Stimulated activated CD4-positive, alpha-beta T cell treated with anti-CD3 and anti-CD28 coated beads, TNF-alpha, amount 100 ng/mL, for 24 hours (primary cell): ENCODE data around the gene CCDC85B.

Experiments
- DNase-seq, 3 experiments: peaks; one replicate each; pipeline ENCODE4 v3.0.0-alpha.2; 2020; ENCODE audit warnings: low read depth in 3 of 3

The CCDC85B gene

DNA sequence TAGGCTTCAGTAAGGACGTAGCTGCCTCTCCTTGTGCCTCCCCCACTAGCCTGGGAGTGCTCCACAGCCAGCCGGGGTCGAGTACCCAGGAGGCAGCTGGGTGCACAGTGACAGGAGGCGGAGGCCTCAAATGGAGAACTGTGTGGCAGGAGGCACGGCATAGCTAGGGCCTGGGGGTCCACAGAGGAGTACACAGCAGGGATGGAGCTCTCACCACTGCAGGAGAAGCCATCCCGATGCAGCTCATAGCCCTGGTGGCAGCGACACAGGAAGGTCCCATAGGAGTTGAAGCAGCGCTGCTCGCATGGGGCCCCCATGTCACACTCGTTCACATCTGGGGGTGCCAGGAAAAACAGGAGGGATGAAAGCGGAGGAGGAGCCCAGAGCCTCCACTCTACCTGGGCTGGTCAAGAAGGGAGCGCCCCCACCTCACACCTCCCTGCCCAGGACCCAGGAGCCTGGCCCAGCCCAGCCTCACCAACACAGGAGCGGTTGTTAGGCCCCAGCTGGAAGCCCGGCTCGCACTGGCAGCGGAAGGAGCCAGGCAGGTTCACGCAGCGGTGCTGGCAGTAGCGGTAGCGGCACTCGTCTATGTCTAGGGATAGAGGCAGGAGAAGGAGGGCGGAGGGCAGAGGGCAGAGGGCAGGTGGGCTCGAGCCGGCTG is 20.7 kb upstream of the CCDC85B start:
- DNase-seq, result no peak

GRCh38 chr11:65870307-65870658 is 20.2 kb upstream of the CCDC85B start:
- no peak for DNase-seq

GRCh38 chr11:65870706-65871681 is 19.5 kb upstream of the CCDC85B start:
- no peak for DNase-seq

GRCh38 chr11:65871811-65872548 is 18.5 kb upstream of the CCDC85B start:
- DNase-seq, result no peak

DNA sequence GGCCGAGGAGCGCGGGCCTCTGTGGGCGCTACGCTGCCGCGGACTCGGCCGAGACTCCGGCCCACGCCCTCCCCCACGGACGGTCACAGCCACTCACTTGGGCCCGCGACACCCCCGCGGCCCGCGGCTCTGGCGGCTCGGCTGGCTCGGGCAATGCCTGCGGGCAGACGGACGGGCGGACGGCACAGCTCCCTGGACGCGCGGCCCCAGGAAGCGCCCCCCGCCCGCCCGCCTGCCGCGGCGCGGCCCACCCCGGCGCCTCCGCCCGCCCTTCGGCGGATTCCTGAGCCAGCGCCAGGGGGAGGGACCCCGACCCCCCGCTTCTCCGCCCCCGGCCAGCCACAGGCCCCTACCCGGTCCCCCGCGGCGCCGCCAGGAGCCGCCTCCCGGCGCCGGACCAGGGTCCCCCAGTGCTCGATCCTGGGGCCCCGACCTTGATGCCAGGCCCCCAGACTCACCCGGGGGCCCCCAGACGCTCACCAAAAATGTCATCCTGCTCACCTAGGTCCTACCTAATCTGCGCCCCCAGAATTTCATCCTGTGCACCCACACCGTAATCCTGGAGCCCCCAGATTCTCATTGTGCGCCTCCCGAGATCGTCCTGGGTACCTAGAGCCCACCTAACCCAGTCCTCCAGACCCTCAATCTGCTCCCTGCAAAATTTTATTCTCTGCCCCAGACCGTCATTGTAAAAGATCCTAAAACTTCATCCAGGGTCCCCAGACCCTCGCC is 17.7 kb upstream of the CCDC85B start, which contains the start of gene EFEMP2:
EFEMP2 (minus strand) TSS at position 215 of the 732 bp plus-strand sequence. CDS start 446 bp downstream, outside the sequence.
- no peak for DNase-seq

DNA sequence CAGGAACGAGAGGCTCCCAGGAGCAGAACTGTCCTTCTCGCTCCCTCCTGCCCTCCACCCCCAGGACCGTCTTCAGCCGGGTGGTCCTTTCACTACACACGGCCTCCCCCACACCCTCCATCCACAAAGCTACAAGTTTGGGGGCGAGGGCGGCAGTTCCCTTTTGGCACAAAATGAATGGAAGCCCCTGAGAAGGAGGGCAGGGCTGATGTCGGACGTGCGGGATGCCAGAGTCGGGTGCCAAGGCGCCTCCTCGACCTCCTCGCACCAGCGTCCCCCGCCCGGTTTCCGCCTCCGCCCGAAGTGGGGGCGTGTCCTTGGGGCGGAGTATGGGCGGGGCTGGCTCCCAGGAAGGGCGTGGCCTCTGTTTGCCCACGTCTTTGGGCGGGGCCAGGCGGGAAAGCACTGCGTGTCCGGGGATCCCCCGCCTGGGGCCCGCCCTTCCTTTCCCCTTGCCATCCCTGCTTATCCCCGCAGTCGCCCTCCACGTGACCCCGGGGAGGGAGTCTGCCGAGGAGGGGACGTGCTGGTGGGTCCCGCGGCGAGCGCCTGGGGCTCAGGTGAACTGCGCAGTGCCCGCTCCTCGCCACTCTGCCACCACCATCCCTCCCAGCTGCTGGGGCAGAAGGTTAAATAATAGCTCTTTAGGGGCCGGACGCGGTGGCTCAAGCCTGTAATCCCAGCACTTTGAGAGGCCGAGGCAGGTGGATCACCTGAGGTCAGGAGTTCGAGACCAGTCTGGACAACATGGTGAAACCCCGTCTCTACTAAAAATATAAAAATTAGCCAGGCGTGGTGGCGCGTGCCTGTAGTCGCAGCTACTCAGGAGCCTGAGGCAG is 16.9 kb upstream of the CCDC85B start:
- peak; percentile 91 to 95 (median 95) for DNase-seq

DNA sequence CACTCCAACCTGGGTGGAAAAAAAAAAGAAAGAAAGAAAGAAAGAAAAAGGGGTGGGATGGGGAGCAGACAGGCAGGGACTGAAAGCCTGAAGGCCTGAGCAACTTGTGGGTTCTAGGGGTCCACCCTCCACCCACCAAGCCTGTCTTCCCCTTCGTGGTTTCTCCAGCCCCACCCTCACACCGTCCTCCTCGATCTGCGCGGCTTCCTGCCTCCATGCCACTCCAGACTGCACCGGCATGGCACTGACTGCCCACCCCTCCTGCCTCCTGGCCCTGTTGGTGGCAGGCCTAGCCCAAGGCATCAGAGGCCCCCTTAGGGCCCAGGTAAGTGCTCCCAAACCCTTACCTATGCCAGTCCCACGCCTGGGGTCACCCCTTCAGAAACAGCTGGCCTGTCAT is 10.9 kb upstream of the CCDC85B start, which contains the start of gene CTSW:
CTSW (plus strand) TSS at position 221 of the 400 bp plus-strand sequence; CDS start at position 239, 18 bp downstream.
- DNase-seq, result no peak

- no peak for DNase-seq
Measured at GRCh38 chr11:65880027-65880426, 10.4 kb upstream of the CCDC85B start.

GRCh38 chr11:65880844-65881421 is 9.5 kb upstream of the CCDC85B start:
- DNase-seq, result no peak

- DNase-seq, result no peak
Measured at GRCh38 chr11:65882120-65883057, 8.1 kb upstream of the CCDC85B start.

DNA sequence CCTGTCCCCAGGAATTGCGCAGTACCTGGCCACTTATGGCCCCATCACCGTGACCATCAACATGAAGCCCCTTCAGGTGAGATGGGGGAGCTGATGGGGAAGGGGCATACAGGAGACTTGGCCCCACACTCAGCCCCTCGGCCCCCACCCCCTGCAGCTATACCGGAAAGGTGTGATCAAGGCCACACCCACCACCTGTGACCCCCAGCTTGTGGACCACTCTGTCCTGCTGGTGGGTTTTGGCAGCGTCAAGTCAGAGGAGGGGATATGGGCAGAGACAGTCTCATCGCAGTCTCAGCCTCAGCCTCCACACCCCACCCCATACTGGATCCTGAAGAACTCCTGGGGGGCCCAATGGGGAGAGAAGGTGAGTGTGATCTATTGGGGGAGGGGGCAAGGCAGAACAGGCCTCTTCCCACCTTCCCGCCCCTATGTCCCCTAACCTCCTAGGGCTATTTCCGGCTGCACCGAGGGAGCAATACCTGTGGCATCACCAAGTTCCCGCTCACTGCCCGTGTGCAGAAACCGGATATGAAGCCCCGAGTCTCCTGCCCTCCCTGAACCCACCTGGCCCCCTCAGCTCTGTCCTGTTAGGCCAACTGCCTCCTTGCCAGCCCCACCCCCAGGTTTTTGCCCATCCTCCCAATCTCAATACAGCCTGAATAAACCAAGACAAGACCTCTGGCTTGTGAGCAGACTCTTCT is 7.3 kb upstream of the CCDC85B start:
- DNase-seq, result no peak

GRCh38 chr11:65883786-65884715 is 6.4 kb upstream of the CCDC85B start:
- DNase-seq, result no peak

- DNase-seq, result peak; percentile 65 to 80 (median 66)
Measured at GRCh38 chr11:65884716-65885092, 5.8 kb upstream of the CCDC85B start.

DNA sequence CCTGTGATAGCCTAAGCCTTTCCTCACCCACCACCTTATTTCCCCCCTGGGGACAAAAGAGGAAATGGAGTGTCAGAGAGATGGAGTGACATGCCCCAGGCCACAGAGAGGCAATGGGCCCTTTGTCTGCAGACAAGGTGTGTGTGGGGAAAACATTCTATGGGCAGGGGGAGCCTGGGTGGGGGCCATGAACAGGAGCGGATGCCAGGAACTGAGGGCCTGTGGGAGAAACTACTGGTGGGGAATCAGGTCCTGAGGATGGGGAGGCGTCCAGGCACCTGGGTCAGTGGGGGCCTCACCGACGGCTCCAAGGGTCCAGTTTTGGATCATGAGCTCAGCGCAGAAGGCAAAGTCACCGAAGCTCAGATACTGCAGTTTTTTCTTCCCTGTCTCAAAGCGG is 5.2 kb upstream of the CCDC85B start:
- DNase-seq, result no peak

- no peak for DNase-seq
Measured at GRCh38 chr11:65885808-65886536, 4.5 kb upstream of the CCDC85B start.
